HG03045 (cell line): ENCODE data around the gene DNMBP.

Experiments used
- ATAC-seq: cut with Tn5 transposase; IDR thresholded peaks from one replicate; pipeline ENCODE4 v1.9.1; 2021; ENCODE audit warnings: mild to moderate bottlenecking, moderate library complexity; ENCODE audit not compliant: unreplicated experiment

Gene DNMBP

DNA sequence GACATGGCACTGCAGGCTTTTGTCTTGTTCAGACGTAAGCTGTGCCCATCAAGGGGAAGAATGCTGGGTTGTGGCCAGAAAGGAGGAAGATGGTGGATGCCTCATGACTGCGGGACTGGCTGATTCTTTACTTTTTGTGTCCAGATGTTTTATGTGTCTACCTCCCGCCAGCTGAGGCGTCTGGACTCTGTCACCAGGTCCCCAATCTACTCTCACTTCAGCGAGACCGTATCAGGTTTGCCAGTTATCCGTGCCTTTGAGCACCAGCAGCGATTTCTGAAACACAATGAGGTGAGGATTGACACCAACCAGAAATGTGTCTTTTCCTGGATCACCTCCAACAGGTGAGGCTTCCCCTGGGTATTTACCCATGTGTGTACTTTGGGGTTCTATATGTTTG is 173.8 kb downstream of the DNMBP start:
- ATAC-seq, result no peak

DNA sequence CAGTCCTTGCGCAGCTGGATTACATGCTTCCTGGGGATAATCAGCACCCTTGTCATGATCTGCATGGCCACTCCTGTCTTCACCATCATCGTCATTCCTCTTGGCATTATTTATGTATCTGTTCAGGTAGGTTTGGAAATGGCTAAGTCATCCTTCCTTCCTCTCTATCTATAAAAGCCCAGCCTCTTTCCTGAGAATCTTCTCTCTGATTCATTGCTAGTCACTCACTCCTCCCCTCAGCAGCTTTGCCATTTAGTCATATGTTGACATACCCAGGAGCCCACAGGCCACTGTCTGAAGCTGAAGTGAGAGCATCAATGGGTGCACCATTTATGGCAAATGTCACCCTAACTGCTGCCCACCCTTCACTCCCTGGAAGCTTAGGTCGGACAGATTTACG is 175.3 kb downstream of the DNMBP start:
- ATAC-seq, result no peak

DNA sequence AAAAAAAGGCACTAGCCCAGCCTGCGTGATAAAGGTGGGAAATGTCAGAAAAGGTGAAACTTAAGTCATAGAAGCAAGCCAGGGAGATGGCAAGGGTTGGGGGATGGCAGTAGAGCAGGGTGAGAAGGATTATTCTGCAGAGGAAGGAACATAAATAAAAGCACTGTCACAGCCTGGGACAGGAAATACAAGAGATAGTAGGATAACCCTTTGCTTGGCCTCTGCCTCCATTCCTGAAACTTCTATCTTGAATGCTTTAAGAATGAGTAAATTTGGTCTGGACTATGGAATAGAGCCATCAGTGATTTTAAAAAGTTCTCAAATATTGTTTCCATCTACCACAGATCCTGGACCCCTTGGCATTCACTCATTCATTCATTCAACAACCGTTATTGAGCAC is 177.3 kb downstream of the DNMBP start:
- ATAC-seq, result no peak

DNA sequence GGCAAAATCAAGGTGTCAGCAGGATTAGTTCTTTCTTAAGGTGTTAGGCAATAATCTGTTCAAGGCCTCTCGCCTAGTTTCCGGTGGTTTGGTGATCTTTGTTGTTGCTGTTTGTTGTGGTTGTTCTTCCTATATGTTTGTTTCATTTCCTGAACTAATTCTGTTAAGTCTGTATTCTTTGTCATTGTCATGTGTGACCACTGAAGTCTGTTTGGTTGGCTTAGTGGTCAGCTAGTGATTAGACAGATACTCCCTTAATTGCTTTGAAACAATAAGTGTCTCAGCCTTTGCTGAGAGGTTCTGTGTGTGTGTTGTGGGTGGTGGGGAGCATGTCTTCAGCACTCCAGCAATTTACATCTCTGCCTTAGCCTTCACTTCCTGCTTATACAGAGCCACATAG is 181.3 kb downstream of the DNMBP start:
- ATAC-seq, result no peak

GRCh38 chr10:99827936-99828335 is 181.8 kb downstream of the DNMBP start:
- ATAC-seq, result no peak
